ENCODE measurements around the gene ERCC6L2.
A peak's percentile ranks its signal among the peaks of the same experiment; 100 is the strongest.

The ERCC6L2 gene

GRCh38 chr9:95924987-95925386 lies 49.5 kb downstream of the ERCC6L2 start:
- DNase-seq, result no peak

DNA sequence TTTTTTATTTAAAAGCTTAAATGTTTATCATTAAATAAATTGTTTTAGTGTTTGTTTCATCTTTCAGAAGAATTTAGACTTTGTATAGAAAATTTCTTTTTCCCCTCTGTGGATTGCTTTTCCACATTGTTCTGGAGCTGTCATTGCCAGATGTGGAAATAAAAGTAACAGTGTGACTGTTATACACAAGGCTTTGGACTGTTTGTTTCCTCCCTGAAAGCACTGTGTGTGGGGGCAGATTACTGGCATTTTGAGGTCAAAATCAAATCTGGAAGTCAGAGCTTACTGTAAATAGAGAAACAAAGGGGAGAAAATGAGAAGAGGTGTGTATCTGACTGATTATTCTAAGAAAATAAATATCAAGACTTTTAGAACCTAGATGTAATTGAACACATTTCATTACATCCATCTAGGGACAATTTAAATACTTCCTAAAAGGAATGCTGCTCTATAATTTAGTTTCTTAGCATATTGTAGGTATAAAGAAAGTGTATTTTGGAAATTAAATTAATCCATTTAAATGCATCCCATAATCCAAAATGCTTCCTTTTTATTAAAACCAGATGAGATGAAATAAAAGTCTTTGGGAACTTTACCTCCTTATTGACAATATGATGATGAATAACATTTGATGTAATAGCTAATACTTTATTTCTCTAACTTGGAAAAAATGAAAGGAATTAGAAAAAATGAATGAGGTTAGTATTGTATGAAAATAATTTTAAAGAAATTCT lies 51.9 kb downstream of the ERCC6L2 start:
- DNase-seq, result no peak

GRCh38 chr9:95930277-95930676 lies 54.8 kb downstream of the ERCC6L2 start:
- no peak for DNase-seq

GRCh38 chr9:95935861-95936578 lies 60.5 kb downstream of the ERCC6L2 start:
- DNase-seq, result no peak

DNA sequence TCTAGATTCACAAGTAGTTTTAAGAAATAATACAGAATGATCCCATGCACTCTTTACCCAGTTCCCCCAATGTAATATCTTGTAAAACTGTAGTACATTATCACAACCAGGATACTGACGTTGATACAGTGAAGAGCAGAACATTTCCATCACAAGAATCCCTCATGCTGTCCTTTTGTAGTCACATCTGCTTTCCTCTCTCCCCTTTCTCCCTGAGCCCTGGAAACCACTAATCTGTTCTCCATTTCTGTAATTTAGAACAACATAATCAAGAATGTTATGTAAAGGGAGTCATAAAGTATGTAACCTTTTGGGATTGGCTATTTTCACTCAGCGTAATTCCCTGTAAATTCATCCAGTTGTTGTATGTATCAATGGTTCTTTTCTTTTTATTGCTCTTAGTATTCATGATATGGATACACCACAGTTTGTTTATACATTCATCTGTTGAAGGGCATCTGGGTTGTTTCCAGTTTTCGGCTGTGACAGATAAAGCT lies 61.1 kb downstream of the ERCC6L2 start:
- DNase-seq, result no peak

- no peak for DNase-seq
Observed at GRCh38 chr9:95937131-95937530, 61.6 kb downstream of the ERCC6L2 start.

GRCh38 chr9:95938724-95939123 lies 63.2 kb downstream of the ERCC6L2 start:
- no peak for DNase-seq

- no peak for DNase-seq
Observed at GRCh38 chr9:95939472-95939871, 64.0 kb downstream of the ERCC6L2 start.

GRCh38 chr9:95940265-95940664 lies 64.8 kb downstream of the ERCC6L2 start:
- no peak for DNase-seq

DNA sequence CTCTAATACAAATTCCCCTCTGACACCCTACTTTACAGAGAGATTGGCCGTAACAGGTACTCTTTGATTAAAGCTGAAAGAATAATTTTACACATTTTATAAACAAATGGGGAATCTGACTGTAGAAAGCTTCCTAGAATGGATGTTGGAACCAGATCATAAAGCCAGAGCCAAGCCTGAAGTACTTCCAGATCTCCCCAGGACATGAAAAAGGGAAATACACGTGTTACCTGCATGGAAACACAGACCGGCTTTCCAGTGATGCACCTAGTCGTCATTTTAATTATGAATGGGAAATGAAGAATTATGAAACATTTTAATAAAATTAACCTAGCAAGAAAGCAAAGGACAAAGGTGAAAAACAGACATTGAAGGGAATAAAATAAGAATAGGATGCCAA lies 66.5 kb downstream of the ERCC6L2 start:
- DNase-seq, result no peak

DNA sequence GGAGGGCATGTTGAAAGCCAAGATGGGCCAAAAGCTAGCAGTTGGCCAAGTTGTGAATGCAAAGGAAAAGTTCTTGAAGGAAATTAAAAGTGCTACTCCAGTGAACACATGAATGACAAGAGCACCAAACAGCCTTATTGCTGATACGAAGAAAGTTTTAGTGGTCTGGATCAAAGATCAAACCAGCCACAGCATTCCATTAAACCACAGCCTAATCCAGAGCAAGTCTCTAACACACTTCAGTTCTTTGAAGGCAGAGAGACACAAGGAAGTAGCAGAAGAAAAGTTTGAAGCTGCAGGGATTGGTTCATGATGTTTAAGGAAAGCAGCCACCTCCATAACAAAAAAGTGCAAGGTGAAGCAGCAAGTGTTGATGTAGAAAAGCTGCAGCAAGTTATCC lies 71.6 kb downstream of the ERCC6L2 start:
- no peak for DNase-seq

DNA sequence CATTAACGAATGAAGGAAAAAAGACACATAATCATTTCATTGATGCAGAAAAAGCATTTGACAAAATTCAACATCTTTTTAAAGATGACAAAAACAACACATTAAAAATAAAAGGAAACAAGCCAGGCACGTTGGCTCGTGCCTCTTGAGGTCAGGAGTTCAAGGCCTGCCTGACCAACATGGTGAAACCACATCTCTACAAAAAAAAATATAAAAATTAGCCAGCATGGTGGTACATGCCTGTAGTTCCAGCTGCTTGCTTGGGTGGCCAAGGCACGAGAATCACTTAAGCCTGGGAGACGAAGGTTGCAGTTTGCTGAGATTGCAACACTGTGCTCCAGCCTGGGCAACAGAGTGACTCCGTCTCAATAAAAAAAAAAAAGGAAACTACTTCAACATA lies 77.0 kb downstream of the ERCC6L2 start:
- DNase-seq, result no peak

GRCh38 chr9:95953986-95954385 lies 78.5 kb downstream of the ERCC6L2 start:
- peak; percentile 40 for DNase-seq

DNA sequence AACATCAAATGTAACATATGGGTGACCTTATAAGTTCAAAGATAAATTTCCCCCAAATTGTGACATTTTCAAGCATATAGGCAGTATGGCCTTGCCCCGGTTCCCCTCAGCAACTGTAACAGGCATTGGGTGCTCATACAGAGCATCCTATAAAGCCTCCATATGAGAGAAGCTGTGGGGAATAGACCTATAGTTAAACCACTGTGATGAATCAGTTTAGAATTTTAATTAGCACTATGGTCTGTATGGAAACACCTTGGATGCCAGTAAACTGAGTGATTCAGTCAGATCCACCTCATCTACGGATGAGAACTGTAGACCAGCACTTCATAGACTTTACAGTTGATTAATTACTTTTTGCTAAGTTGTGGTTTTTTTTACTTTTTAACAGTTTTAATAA lies 79.4 kb downstream of the ERCC6L2 start:
- DNase-seq, result peak; percentile 5

DNA sequence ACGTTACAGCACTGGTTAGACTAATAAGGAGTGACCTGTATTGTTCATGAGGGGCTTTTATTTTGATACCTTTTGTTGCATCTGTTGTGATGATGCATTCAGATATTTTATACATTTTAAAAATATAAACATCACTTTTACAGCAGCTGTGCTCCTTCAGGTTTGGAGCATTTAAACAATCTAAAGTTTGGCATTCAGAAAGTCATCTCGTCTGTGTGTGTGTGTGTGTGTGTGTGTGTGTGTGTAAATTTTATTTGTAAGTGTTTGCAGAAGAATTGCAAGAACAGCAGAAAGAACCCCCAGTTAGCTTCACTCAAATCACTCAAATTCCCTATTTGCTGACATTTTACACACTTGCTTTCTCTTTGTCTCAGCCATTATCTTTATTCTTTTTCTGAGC lies 87.4 kb downstream of the ERCC6L2 start:
- no peak for DNase-seq

DNA sequence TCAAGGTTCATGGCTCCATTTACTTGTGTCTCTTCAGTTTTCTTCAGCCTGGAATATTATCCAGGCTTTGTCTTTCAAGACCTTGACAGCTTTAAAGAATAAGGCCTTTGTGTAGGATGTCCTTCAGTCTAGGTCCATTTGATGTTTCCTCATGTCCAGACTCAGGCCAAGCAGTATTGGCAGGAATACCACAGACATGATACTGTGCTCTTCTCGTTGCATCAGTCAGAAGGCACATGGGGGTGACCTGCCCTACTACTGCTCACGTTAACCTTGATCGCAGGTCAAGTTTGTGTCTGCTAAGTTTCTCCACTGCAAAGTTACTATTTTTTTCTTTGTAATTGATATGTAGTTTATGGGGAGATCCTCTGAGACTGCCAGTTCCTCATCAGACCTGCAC lies 88.2 kb downstream of the ERCC6L2 start:
- DNase-seq, result no peak

- DNase-seq, result no peak
Observed at GRCh38 chr9:95966306-95966705, 90.8 kb downstream of the ERCC6L2 start.

- DNase-seq, result no peak
Observed at GRCh38 chr9:95970317-95970716, 94.8 kb downstream of the ERCC6L2 start.

- DNase-seq, result no peak
Observed at GRCh38 chr9:95971815-95972214, 96.3 kb downstream of the ERCC6L2 start.

- peak; percentile 10 for DNase-seq
Observed at GRCh38 chr9:95974389-95974788, 98.9 kb downstream of the ERCC6L2 start.

GRCh38 chr9:95977371-95977770 lies 101.9 kb downstream of the ERCC6L2 start:
- DNase-seq, result no peak

DNA sequence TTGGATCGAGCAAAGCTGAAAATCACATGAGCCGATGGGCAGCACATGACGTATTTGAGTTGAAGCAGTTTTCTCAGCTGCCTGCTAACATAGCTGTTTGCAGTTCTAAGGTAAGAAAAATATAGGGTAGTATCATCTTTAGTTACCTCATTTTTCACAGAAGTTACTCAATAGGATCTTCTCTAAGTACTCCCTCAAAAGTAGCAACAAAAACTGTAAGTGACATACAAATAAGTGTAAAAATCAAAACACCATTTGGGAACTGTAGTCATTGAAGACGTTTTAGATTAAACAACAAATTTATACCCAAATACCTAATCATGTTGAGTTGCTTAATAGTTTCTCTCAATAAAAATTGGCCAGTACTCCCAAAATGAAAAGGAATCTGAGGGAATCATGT lies 102.6 kb downstream of the ERCC6L2 start:
- DNase-seq, result no peak

GRCh38 chr9:95979446-95979845 lies 104.0 kb downstream of the ERCC6L2 start:
- DNase-seq, result no peak

Data from activated CD4-positive, alpha-beta T cell treated with anti-CD3 and anti-CD28 coated beads, Interleukin-2, Interleukin-6, amounts not matched to agents 100 ng/mL and 50 ng/mL, durations not matched to agents 16 hours and 8 hours (primary cell).